CD4-positive, alpha-beta T cell treated with Interferon alpha-2 for 1 hour (primary cell): ENCODE data around the gene ERICH3.

Source experiments
- DNase-seq, 2 donors: peaks; one replicate each; pipeline ENCODE4 v3.0.0-alpha.2; 2020 to 2022

ERICH3 gene

DNA sequence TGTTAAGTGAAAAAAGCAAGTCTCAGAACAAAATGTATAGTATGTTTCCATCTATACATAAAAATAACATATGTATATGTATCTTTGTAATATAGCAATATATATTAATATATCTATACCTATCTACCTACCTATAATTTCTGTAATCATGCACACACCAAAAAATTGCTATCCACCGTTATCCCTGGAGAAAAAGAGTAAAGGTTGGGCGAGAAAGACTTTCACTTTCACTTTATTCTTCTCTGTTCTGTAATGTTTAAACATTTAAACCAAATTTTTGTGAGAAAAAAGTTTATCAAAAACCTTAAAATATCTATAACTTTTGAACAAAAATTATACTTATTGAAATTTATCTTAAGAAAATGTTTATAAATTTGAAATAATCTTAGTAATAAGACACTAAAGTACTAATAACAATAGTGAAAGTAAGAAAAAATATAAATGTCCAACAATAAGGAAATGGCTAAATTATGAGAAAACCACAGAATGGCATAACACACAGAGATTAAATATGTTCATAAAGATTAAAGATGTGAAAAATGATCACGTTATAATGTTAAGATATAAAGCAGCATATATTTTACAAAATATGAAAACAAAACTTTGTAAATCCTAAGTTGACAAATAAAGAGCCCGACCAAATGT, 87.2 kb downstream of the ERICH3 start:
- peak in 1 of 2 donors; percentile 1 for DNase-seq

DNA sequence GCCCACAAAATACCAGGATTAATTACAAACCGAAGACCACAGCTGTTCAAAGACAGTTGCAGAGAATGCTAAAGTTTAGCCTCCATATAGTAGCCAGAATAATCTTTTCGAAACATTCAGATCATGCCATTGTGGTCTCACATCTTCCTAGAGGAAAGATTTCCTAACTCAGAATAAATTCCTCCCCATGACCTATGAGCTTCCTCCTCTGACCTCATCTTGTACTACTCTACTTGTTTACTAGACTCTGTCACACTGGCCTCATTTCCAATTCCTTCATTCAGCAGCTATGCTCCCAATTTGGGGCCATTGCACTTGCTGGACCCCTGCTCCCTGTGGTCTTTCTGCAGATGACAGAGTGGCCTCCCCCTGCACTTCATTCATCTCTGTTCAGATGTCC, 89.4 kb downstream of the ERICH3 start:
- DNase-seq, result no peak

DNA sequence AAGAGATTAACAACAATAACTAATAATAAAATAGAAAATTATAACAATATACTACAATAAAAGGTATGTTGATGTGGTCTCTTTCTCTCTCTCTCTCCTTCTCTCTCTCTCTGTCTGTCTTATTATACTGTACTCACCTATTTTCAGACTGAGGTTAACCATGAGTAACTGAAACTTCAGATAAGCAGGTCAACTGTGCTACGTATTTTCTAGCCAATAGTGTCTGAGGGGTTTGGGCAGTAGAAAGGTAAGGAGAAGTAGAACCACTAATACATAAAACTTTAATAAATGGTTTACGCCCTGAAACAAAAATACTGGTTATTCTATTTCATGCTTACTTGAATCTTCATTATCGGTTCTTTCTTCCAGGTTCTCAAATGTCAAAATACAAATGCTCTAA, 90.2 kb downstream of the ERICH3 start:
- no peak for DNase-seq

DNA sequence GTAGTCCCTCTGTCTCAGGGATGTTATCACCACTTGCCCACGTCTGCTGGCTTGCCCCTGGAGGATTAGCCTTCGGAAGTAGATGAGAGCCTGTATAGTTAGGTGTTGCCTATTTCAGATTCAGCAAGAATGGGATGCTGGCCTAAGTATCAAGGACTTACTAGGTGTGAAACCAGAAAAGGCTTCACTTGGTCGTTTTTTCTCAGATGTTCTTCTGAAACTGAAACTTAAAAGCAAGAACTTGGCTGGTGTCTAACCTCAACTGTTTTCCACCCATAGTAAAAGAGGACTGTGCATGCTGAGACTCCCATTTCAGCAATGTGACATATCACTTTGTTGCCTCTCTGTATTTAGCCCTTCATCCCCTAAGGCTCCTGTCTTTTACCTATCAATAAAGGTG, 94.2 kb downstream of the ERICH3 start:
- DNase-seq, result peak in 1 of 2 donors; percentile 12

DNA sequence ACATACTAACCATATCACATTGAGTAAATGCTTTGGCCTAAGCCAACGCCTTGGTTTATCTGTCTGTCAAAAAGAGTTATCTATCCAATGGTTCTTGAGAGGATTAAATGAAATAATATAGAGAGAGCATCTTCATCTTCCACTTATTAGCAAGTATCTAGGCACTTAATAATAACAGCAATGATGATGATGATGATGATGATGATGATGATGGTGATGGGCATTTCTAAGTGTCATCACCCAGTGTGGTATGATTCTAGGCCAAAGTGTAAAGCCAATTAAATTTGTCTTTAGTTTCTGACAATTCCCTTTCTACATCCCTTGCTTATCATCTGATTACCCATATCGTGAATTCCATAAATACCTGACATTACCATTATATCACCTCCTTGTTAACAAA, 95.5 kb downstream of the ERICH3 start:
- DNase-seq, result no peak

DNA sequence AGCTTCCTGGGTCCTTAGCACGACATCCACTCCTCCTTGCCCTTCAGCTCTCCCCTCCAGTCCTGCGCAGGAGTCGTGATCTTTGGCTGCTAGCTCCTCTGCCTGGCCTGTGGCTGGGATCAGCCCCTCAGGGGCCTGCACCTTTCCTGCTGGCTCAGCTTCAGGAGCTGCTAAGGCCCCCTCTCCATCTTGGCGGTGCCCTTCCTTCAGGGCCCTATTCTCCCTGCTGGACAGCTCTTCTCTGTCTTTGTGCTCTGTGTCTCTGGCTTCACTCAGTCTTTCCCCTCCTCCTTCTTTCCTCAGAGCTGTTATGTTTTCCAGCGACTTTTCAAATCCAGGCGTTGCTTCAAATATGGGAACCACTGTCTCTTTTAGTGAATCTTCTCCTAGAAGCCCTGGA, 101.7 kb downstream of the ERICH3 start:
- no peak for DNase-seq

DNA sequence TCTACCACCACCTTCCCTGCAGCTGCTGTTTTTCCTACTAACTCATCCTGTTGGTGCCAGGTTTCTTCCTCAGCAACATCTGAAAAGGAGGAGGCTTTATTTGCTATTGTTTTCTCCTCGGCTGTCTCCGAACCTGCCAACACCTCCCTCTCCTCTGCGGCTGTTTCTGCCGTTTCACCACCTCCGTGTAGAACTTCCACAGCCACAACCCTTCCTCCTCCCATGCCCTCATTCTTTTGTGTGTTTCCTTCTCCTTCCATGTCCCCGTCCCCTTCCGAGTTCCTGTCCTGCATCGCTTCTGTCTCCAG, 102.1 kb downstream of the ERICH3 start:
- DNase-seq, result no peak

DNA sequence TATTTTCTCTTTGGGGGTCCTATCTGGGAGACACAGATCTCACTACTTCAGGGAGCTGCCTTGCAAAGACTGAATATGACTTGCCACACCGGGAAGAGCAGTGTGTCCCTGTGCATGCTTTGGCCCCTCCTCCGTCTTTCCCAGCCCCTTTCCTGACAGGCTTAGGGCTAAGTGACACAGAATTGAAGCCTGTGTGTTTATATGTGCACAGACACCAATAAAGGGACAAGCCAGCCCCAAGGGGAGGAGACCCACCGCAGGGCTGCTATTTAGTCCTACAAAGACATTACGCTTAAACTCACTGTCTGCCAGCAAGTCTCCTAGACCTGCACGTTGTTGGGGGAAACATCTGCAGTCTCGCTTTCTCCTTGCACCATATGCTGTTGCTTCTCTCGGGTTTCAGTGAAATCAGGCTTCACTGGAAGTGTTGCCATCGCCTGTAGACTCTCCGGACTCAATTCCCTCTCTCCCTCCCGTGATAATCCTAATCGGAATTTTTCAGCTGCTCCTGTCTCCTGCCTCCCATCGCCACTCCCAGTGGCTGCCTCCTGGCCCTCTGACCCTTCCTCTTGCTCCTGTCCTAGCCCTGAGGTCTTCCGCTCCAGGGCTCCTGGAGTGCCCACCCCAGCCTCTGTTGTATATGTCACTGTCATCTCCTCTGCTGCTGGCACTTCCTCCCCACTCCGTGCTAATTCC, 102.6 kb downstream of the ERICH3 start:
- no peak for DNase-seq

DNA sequence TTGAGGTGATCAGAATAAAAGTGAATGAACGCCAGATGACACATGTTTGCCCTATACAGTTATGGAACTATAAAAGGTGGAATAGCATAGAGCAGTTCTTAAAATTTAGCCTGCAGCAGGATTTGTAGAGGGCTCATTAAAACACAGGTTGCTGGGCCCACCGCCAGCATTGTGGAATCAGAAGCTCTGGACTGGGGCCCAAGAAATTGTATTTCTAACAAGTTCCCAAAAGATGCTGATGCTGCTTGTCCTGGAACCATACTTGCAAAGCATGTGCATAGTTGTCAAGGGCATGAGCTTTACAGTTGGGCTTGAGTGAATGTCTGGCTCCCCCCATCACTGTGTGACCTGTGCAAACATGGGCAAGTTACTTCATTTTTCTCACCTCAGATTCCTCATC, 123.7 kb downstream of the ERICH3 start:
- DNase-seq, result no peak

DNA sequence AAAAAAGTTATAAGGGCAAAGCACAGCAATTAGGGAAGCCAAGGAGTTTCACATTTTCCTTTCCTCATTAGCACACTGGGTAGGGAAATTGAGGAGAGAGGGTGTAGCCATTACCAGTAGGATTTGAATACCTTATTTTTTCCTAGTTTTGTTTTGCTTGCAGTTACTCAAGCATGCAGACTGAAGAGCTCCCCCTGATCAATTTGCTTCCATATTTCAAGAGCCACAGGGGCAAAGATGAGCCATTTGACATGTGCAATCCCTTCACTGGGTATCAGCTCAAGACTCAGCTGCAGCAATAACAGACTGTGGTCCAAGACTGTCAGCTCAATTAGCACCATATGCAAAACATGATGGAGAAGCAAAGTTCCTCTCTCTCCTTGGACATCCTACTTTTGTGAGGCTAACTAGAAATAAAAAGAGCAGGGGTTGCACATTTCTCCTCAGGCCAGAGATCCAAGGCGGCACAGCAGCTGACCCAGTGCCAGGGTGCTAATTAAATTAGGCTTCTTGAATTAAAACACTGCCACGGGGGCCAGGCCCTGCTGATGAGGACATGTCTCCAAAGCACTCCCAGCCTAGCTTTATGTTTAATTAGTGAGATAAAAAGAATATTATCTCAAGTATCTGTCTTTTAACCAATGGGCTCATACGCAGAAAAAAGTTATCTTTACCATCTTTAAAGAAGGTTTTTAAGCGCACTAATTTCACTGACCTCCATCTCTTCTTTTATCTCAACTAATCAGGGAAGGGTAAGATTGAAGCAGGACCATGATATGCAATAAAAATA, 124.4 kb downstream of the ERICH3 start:
- no peak for DNase-seq

DNA sequence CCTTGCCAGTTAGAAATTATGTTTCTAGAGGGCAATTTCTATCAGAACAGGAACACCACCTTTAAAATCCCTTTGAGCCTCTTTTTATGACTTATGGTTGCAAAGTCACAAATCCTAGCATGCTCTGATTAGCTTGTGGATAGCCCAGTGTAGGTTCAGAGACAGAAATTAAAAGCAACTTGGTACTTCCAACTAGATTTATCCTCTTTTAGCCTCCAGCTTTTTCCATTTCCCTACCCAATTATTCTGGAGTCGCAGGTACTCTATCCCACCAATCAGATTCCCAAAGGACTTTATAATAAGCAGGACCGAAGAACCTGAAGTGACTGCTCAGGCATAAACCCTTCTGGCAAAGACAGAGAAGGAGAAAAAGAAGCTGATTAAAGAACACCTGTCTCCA, 127.8 kb downstream of the ERICH3 start:
- no peak for DNase-seq

DNA sequence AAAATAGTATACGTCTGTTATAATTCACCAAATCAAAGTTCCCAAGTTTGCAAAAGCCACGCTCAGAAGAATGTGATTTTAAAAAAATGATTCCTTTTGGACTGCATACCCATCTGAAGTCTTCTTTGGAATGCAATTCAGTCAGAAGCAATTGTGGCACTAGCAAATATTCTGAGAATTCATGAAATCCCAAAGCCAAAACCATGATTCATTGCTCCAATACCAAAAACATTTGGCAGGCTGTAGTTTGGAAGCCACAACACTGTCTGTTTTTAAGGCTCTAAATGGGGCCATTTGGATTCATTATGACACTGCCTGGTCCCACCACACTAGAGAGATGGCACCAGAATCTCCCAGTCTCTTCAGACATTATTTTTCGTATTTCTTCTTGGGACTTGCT, 139.4 kb downstream of the ERICH3 start:
- no peak for DNase-seq

DNA sequence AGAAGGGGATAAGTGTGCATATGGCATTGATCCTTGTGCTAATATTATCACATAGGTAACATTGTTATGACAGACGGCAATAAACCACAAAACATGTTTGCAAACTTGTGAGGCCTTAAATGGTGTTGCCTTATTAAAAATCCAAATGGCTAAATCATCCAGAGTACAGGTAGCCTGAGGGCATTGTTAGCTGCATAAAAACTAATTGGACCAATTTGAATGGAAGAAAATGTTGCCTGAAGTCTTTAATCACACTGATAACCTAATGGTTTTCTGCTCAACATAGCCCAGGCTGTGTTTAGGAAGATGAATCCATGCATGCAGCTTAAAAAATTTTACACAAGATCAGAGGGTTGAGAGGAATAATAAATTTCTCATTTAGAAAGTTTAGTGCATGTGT, 141.8 kb downstream of the ERICH3 start:
- DNase-seq, result no peak

DNA sequence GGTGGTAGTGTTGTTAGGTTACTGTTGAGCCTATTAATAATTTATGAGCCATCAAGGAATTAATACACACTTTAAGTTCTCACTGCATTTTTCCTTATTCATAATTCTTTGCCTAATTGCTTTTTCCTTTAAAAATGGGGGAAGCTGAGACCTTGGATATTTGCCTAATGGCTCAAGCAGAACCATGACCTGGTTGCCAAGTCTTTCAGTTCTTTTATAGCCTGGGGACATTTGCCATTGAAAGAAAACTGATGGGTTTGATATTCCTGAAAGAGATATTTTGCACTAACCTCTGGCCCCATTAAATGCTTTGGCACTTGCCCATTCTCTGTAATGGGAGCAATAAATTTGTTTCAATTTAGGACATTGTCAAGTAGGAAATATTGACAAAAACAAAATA, 142.7 kb downstream of the ERICH3 start:
- DNase-seq, result no peak

DNA sequence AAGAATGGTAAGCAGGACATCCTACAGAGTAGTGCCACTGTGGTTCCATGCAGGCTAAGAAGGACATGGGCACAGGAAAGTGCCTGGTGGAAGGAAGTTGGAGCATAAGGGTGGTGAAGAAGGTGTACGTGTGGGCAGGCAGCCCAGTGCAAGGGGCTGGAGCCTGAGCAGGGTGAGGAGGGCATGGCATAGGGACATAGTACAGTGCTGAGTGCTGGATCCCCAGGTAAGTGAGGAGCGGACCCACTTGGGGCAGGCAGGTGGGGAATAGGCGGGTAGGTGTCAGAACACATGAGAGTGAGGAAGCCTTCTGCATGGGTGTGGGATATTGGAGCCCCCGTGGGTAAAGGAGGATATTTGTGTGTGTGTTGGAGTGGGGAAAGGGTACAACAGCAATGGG, 145.5 kb downstream of the ERICH3 start:
- DNase-seq, result no peak

DNA sequence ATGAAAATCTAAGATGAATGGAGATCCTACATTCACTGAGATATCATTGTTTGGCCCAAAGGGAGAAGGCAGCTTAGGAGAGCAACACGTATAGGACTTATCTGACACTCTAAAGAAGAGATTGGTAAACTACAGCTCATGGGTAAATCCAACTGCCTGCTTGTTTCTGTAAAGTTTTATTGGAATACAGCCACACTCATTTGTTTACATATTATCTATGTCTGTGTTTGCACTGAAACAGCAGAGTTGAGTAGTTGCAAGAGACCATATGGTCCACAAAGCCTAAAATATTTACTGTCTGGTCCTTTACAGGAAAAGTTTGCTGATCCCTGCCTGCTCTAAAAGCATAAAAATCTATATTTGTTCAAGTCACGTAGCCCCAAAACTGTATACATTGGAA, 146.9 kb downstream of the ERICH3 start:
- no peak for DNase-seq

DNA sequence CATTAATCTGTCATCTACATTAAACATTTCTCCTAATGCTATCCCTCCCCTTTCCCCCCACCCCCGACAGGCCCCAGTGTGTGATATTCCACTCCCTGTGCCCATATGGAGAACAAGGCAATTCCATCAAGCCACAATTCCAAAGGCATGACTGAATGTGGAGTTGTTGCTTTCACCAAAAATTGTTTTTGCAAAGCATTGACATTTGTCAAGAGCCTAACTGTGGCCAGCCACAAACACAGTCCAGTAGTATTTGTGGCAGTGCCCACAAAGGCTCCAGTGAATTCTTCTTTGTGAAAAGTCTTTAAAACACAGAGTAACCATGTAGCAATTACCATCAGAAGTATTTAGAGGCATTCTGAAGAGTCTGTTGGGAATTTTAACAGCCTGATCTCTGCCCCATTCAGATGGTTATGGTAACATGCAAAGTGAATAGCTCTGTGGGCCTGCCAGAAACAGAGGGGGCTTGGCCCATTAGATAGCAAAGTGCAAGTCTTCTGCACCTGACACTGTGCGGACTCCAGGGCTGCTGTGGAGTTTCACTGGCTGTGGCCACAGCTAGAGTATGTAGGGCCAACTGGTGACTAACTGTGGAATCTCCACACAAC, 149.6 kb downstream of the ERICH3 start:
- DNase-seq, result no peak

DNA sequence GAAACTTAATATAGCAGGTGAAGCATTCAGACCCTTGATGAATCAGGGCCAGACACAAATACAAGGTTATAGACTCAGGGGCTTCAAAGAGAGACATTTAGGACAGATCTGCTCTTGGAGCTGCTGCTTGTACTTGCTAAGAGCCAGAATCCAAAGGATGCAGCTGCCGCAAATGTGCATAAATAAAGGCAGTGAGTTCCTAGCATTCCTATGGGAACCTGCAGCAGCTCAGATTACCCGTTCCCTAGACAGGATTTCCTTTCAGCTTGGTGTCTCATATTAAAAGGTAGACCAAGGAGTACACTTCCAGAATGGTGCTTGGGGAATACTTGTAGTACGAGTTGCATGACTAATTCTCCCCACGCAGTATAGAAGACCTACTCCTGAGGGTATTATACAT, 151.4 kb downstream of the ERICH3 start:
- DNase-seq, result no peak
